Neural cell (in vitro differentiated cells): ENCODE results near the gene PRKCE. TPM values are rescaled to one million over a fixed set of nuclear protein-coding genes. Genes with fewer than 3 reads are reported as not detected.

Experiments
- H2AFZ ChIP-seq: fragments of 200-600, 300-800 bp; sonication (generic), shearing (Covaris generic); 2 replicates; pipeline ENCODE4 v1.6.0; 2014; ENCODE audit warnings: low read depth, mild to moderate bottlenecking, antibody characterized with exemption, low read length, moderate library complexity
- H3F3A ChIP-seq: fragments of 200-600 bp; shearing (Covaris generic); 2 replicates; pipeline ENCODE4 v1.6.1; 2016; ENCODE audit warnings: mild to moderate bottlenecking, moderate library complexity, mixed read lengths, antibody characterized with exemption, low read length; ENCODE audit not compliant: insufficient read depth, poor library complexity, severe bottlenecking
- H3K27ac ChIP-seq: fragments of 200-600, 300-800 bp; sonication (generic), shearing (Covaris generic); 2 replicates; pipeline ENCODE4 v1.5.1; 2014; ENCODE audit warnings: mild to moderate bottlenecking, low read length, moderate library complexity
- H3K27me3 ChIP-seq: fragments of 300-800, 200-600 bp; sonication (generic), shearing (Covaris generic); 2 replicates; pipeline ENCODE4 v1.6.0; 2014; ENCODE audit warnings: mild to moderate bottlenecking, low read depth, low read length, moderate library complexity; ENCODE audit not compliant: insufficient read depth
- H3K36me3 ChIP-seq: fragments of 300-800, 200-600 bp; sonication (generic), shearing (Covaris generic); 2 replicates; pipeline ENCODE4 v1.5.1; 2014; ENCODE audit warnings: mild to moderate bottlenecking, antibody characterized with exemption, low read length, moderate library complexity; ENCODE audit not compliant: insufficient read depth
- H3K4me2 ChIP-seq: fragments of 300-800, 200-600 bp; sonication (generic), shearing (Covaris generic); 2 replicates; pipeline ENCODE4 v1.6.0; 2014; ENCODE audit warnings: mild to moderate bottlenecking, low read length
- H3K4me3 ChIP-seq: fragments of 300-800, 200-600 bp; sonication (generic), shearing (Covaris generic); 2 replicates; pipeline ENCODE4 v1.5.1; 2014; ENCODE audit warnings: mild to moderate bottlenecking, low read length, moderate library complexity
- H3K79me2 ChIP-seq: fragments of 200-600 bp; shearing (Covaris generic); replicated peaks from 2 replicates; pipeline ENCODE4 v1.6.0; 2014; ENCODE audit warnings: mild to moderate bottlenecking, low read length, moderate library complexity; ENCODE audit not compliant: insufficient read depth
- H3K9ac ChIP-seq: fragments of 300-800, 200-600 bp; sonication (generic), shearing (Covaris generic); 2 replicates; pipeline ENCODE4 v1.6.1; 2016; ENCODE audit warnings: mild to moderate bottlenecking, low read length, mixed read lengths
- H3K9me2 ChIP-seq: fragments of 200-600 bp; shearing (Covaris generic); 2 replicates; pipeline ENCODE4 v1.6.1; 2016; ENCODE audit warnings: mild to moderate bottlenecking, low read length, mixed read lengths; ENCODE audit not compliant: insufficient read depth
- H3K9me3 ChIP-seq: fragments of 200-600, 300-800 bp; sonication (generic), shearing (Covaris generic); 2 replicates; pipeline ENCODE4 v1.6.1; 2016; ENCODE audit warnings: mild to moderate bottlenecking, mixed run types, low read length, moderate library complexity, mixed read lengths
- H4K20me1 ChIP-seq: fragments of 200-600 bp; shearing (Covaris generic); 2 replicates; pipeline ENCODE4 v1.6.1; 2016; ENCODE audit warnings: mild to moderate bottlenecking, mixed run types; ENCODE audit not compliant: insufficient read depth
- EP300 ChIP-seq: fragments of 450-650 bp; conservative IDR thresholded peaks from 2 replicates; pipeline ENCODE4 v1.6.1; 2014; ENCODE audit warnings: antibody characterized with exemption, mild to moderate bottlenecking, moderate library complexity; ENCODE audit not compliant: poor library complexity, severe bottlenecking
- EZH2 ChIP-seq: fragments of 200-600, 300-800 bp; shearing (Covaris generic), sonication (generic); IDR thresholded peaks from 2 replicates; pipeline ENCODE4 v1.6.1; 2014; ENCODE audit warnings: antibody characterized with exemption, low read length, borderline replicate concordance, mild to moderate bottlenecking; ENCODE audit not compliant: insufficient read depth, poor library complexity, severe bottlenecking
- MXI1 ChIP-seq: fragments of 450-650 bp; conservative IDR thresholded peaks from 2 replicates; pipeline ENCODE4 v1.6.1; 2014; ENCODE audit warnings: antibody characterized with exemption, mild to moderate bottlenecking; ENCODE audit not compliant: poor library complexity, severe bottlenecking
- POLR2AphosphoS5 ChIP-seq: IDR thresholded peaks from 2 replicates; pipeline ENCODE4 v1.6.1; 2012
- RAD21 ChIP-seq: fragments of 450-650 bp; conservative IDR thresholded peaks from 2 replicates; pipeline ENCODE4 v1.6.1; 2014; ENCODE audit warnings: antibody characterized with exemption, mild to moderate bottlenecking, moderate library complexity
- SMC3 ChIP-seq: fragments of 450-650 bp; conservative IDR thresholded peaks from 2 replicates; pipeline ENCODE4 v1.6.1; 2014; ENCODE audit warnings: antibody characterized with exemption, mild to moderate bottlenecking, moderate library complexity; ENCODE audit not compliant: poor library complexity
- TAF1 ChIP-seq: IDR thresholded peaks from 2 replicates; pipeline ENCODE4 v1.6.1; 2012; ENCODE audit warnings: low read depth
- polyA plus RNA-seq: library from polyadenylated mRNA; depleted of rRNA; stranded (reverse); fragments of >200 nt; gene quantifications from 2 replicates; pipeline ENCODE4 v1.2.3, GENCODE V29; 2014
- TF ChIP-seq, protein P1 (sequence below): fragments of 450-650 bp; IDR thresholded peaks from 2 replicates; pipeline ENCODE4 v1.5.1; 2014; ENCODE audit warnings: antibody characterized with exemption, mild to moderate bottlenecking, moderate library complexity; ENCODE audit not compliant: poor library complexity, severe bottlenecking
- TF ChIP-seq, protein P2 (sequence below): IDR thresholded peaks from 2 replicates; pipeline ENCODE4 v1.6.1; 2012; ENCODE audit warnings: borderline replicate concordance

The PRKCE gene
- polyA plus RNA-seq, 1 donor from 2014 or later = 5.4 TPM

DNA sequence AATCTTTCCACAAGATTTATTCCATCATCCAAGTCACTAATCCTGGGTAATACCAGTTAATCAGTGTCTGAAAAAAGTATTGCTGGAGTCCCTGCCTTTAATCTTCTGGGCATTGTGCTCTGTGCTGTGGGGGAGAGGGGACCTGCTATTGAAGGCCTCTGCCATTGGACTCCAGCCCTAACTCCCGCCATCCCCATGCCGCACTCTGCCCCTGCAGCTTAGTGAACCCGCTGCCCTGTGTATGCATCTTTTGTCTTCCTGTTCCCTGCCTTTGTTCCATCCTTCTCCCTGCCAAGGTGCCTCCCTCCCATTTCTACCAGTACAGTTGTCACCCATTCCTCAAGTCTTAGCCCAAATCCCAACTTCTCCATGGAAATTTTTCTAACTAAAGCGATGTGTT is 532.0 kb downstream of the PRKCE start:
- no peak overlapping the region for H3K4me3 ChIP-seq
- no peaks in the 10 kb centered on the region for H4K20me1 ChIP-seq
- H3K27ac ChIP-seq = no peak overlapping the region
- no peak overlapping the region for H3K9ac ChIP-seq
- H3K36me3 ChIP-seq = no peaks in the 10 kb centered on the region
- no peak overlapping the region for H2AFZ ChIP-seq
- no peaks in the 10 kb centered on the region for H3K79me2 ChIP-seq
- no peaks in the 10 kb centered on the region for H3K9me3 ChIP-seq
- H3K4me2 ChIP-seq = no peak overlapping the region
- H3F3A ChIP-seq = no peaks in the 10 kb centered on the region
- H3K9me2 ChIP-seq = no peaks in the 10 kb centered on the region
- TF ChIP-seq SMC3 (no peak), POLR2AphosphoS5 (no peak), MXI1 (no peak), TAF1 (no peak), RAD21 (no peak), EZH2 (no peak), EP300 (no peak)
- TF ChIP-seq, protein P1, sequence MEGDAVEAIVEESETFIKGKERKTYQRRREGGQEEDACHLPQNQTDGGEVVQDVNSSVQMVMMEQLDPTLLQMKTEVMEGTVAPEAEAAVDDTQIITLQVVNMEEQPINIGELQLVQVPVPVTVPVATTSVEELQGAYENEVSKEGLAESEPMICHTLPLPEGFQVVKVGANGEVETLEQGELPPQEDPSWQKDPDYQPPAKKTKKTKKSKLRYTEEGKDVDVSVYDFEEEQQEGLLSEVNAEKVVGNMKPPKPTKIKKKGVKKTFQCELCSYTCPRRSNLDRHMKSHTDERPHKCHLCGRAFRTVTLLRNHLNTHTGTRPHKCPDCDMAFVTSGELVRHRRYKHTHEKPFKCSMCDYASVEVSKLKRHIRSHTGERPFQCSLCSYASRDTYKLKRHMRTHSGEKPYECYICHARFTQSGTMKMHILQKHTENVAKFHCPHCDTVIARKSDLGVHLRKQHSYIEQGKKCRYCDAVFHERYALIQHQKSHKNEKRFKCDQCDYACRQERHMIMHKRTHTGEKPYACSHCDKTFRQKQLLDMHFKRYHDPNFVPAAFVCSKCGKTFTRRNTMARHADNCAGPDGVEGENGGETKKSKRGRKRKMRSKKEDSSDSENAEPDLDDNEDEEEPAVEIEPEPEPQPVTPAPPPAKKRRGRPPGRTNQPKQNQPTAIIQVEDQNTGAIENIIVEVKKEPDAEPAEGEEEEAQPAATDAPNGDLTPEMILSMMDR = no peak
- TF ChIP-seq, protein P2, sequence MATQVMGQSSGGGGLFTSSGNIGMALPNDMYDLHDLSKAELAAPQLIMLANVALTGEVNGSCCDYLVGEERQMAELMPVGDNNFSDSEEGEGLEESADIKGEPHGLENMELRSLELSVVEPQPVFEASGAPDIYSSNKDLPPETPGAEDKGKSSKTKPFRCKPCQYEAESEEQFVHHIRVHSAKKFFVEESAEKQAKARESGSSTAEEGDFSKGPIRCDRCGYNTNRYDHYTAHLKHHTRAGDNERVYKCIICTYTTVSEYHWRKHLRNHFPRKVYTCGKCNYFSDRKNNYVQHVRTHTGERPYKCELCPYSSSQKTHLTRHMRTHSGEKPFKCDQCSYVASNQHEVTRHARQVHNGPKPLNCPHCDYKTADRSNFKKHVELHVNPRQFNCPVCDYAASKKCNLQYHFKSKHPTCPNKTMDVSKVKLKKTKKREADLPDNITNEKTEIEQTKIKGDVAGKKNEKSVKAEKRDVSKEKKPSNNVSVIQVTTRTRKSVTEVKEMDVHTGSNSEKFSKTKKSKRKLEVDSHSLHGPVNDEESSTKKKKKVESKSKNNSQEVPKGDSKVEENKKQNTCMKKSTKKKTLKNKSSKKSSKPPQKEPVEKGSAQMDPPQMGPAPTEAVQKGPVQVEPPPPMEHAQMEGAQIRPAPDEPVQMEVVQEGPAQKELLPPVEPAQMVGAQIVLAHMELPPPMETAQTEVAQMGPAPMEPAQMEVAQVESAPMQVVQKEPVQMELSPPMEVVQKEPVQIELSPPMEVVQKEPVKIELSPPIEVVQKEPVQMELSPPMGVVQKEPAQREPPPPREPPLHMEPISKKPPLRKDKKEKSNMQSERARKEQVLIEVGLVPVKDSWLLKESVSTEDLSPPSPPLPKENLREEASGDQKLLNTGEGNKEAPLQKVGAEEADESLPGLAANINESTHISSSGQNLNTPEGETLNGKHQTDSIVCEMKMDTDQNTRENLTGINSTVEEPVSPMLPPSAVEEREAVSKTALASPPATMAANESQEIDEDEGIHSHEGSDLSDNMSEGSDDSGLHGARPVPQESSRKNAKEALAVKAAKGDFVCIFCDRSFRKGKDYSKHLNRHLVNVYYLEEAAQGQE = no peak
- H3K27me3 ChIP-seq = no peaks in the 10 kb centered on the region

DNA sequence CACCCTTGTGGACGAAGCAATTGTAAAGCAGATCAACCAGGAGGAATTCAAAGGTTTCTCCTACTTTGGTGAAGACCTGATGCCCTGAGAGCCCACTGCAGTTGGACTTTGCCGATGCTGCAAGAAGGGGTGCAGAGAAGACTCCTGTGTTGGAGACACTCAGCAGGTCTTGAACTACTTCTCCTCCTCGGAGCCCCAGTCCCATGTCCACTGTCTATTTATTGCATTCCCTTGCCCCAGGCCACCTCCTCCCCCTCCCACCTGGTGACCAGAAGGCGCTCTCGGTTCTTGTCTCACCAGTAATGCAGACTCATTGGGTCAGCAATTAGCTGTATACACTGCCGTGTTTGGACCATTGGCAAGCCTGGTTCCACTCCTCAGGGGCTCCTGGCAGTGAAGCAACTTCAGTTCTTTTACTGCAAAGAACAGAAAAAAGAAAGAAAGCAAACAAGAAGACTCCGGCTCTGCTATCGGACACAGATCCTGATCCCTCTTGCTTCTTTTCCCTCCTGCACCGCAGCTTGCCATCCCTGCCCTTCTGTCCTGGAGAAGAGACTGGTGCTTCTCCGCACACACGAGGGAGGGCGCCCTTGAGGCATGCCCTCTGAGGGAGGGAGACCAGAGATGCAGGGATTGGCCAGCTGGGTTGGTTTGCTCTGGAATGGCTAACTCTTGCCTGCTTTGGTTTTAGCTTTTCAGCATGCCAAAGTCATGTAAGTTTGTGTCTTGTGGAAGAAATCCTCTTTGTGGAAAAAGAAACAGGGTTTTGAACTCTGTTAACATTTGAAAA is 533.5 kb downstream of the PRKCE start:
- no peaks in the 10 kb centered on the region for H3K27me3 ChIP-seq
- H3K9ac ChIP-seq = no peak overlapping the region
- no peaks in the 10 kb centered on the region for H3K9me3 ChIP-seq
- H3K79me2 ChIP-seq = no peaks in the 10 kb centered on the region
- H3K9me2 ChIP-seq = no peaks in the 10 kb centered on the region
- H3K4me2 ChIP-seq = no peak overlapping the region
- no peaks in the 10 kb centered on the region for H4K20me1 ChIP-seq
- TF ChIP-seq MXI1 (no peak), RAD21 (no peak)
- H3K27ac ChIP-seq = no peak overlapping the region
- no peaks in the 10 kb centered on the region for H3K36me3 ChIP-seq
- H2AFZ ChIP-seq = no peak overlapping the region
- no peak overlapping the region for H3K4me3 ChIP-seq
- H3F3A ChIP-seq = no peaks in the 10 kb centered on the region
